ENCODE results near the gene ZNF75A.

DNA sequence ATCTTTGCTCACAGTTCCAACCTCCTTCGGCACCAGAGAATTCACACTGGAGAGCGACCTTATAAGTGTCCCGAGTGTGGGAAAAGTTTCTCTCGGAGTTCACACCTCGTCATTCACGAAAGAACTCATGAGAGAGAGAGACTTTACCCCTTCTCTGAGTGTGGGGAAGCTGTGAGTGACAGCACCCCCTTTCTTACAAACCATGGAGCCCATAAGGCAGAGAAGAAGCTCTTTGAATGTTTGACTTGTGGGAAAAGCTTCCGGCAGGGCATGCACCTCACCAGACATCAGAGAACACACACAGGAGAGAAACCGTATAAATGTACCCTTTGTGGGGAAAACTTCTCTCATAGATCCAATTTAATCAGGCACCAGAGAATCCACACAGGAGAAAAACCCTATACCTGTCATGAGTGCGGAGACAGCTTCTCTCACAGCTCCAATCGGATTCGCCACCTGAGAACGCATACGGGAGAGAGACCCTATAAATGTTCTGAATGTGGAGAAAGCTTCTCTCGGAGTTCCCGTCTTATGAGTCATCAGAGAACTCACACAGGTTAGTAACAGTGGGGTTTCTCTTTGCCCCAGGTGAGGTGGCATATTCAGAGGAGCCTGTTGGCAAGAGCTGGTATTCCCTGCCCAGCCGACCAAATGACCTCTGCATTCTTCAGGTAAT is 15.2 kb upstream of the ZNF75A start:
- TF ChIP-seq, protein P1, sequence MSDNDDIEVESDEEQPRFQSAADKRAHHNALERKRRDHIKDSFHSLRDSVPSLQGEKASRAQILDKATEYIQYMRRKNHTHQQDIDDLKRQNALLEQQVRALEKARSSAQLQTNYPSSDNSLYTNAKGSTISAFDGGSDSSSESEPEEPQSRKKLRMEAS (IDR thresholded peaks at IDR 0.05): no peak
- TF ChIP-seq, protein P2, sequence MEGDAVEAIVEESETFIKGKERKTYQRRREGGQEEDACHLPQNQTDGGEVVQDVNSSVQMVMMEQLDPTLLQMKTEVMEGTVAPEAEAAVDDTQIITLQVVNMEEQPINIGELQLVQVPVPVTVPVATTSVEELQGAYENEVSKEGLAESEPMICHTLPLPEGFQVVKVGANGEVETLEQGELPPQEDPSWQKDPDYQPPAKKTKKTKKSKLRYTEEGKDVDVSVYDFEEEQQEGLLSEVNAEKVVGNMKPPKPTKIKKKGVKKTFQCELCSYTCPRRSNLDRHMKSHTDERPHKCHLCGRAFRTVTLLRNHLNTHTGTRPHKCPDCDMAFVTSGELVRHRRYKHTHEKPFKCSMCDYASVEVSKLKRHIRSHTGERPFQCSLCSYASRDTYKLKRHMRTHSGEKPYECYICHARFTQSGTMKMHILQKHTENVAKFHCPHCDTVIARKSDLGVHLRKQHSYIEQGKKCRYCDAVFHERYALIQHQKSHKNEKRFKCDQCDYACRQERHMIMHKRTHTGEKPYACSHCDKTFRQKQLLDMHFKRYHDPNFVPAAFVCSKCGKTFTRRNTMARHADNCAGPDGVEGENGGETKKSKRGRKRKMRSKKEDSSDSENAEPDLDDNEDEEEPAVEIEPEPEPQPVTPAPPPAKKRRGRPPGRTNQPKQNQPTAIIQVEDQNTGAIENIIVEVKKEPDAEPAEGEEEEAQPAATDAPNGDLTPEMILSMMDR (IDR thresholded peaks at IDR 0.05; ENCODE audit: low read depth, low read length, missing input control): no peak
- TF ChIP-seq, protein P3, sequence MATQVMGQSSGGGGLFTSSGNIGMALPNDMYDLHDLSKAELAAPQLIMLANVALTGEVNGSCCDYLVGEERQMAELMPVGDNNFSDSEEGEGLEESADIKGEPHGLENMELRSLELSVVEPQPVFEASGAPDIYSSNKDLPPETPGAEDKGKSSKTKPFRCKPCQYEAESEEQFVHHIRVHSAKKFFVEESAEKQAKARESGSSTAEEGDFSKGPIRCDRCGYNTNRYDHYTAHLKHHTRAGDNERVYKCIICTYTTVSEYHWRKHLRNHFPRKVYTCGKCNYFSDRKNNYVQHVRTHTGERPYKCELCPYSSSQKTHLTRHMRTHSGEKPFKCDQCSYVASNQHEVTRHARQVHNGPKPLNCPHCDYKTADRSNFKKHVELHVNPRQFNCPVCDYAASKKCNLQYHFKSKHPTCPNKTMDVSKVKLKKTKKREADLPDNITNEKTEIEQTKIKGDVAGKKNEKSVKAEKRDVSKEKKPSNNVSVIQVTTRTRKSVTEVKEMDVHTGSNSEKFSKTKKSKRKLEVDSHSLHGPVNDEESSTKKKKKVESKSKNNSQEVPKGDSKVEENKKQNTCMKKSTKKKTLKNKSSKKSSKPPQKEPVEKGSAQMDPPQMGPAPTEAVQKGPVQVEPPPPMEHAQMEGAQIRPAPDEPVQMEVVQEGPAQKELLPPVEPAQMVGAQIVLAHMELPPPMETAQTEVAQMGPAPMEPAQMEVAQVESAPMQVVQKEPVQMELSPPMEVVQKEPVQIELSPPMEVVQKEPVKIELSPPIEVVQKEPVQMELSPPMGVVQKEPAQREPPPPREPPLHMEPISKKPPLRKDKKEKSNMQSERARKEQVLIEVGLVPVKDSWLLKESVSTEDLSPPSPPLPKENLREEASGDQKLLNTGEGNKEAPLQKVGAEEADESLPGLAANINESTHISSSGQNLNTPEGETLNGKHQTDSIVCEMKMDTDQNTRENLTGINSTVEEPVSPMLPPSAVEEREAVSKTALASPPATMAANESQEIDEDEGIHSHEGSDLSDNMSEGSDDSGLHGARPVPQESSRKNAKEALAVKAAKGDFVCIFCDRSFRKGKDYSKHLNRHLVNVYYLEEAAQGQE (IDR thresholded peaks at IDR 0.05): no peak
- TF ChIP-seq TAF1 (conservative IDR thresholded peaks at IDR 0.05) (no peak), EGR1 (IDR thresholded peaks at IDR 0.05; ENCODE audit: low read depth in 2 of 2) (no peak), RXRA (IDR thresholded peaks at IDR 0.05) (no peak), JUND (IDR thresholded peaks at IDR 0.05) (no peak), RAD21 (IDR thresholded peaks at IDR 0.05) (no peak), YY1 (IDR thresholded peaks at IDR 0.05) (no peak)
- TF ChIP-seq, protein P4, sequence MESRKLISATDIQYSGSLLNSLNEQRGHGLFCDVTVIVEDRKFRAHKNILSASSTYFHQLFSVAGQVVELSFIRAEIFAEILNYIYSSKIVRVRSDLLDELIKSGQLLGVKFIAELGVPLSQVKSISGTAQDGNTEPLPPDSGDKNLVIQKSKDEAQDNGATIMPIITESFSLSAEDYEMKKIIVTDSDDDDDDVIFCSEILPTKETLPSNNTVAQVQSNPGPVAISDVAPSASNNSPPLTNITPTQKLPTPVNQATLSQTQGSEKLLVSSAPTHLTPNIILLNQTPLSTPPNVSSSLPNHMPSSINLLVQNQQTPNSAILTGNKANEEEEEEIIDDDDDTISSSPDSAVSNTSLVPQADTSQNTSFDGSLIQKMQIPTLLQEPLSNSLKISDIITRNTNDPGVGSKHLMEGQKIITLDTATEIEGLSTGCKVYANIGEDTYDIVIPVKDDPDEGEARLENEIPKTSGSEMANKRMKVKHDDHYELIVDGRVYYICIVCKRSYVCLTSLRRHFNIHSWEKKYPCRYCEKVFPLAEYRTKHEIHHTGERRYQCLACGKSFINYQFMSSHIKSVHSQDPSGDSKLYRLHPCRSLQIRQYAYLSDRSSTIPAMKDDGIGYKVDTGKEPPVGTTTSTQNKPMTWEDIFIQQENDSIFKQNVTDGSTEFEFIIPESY (IDR thresholded peaks at IDR 0.05): no peak

Measured in liver (tissue), 3 donors.